Ishikawa (cell line): ENCODE results near the gene TEP1.

ENCODE experiments used
- CEBPB ChIP-seq: IDR thresholded peaks from 2 replicates; pipeline ENCODE4 v1.6.1; 2012
- CREB1 ChIP-seq: IDR thresholded peaks from 2 replicates; pipeline ENCODE4 v1.6.1; 2012; ENCODE audit warnings: low read depth
- EGR1 ChIP-seq: IDR thresholded peaks from 2 replicates; pipeline ENCODE4 v1.6.1; 2012
- EP300 ChIP-seq: IDR thresholded peaks from 2 replicates; pipeline ENCODE4 v1.6.1; 2012; ENCODE audit warnings: borderline replicate concordance
- FOXM1 ChIP-seq: IDR thresholded peaks from 2 replicates; pipeline ENCODE4 v1.6.1; 2012; ENCODE audit warnings: low read depth, borderline replicate concordance
- MAX ChIP-seq: IDR thresholded peaks from 2 replicates; pipeline ENCODE4 v1.6.1; 2012
- NFIC ChIP-seq: IDR thresholded peaks from 2 replicates; pipeline ENCODE4 v1.6.1; 2012
- RAD21 ChIP-seq: IDR thresholded peaks from 2 replicates; pipeline ENCODE4 v1.6.1; 2012; ENCODE audit warnings: low read depth
- REST ChIP-seq: IDR thresholded peaks from 2 replicates; pipeline ENCODE4 v1.6.1; 2012; ENCODE audit warnings: low read depth, mild to moderate bottlenecking
- TAF1 ChIP-seq: IDR thresholded peaks from 2 replicates; pipeline ENCODE4 v1.6.1; 2012; ENCODE audit warnings: low read depth, mild to moderate bottlenecking
- TCF12 ChIP-seq: IDR thresholded peaks from 2 replicates; pipeline ENCODE4 v1.6.1; 2012; ENCODE audit warnings: low read depth
- TEAD4 ChIP-seq: IDR thresholded peaks from 2 replicates; pipeline ENCODE4 v1.6.1; 2012
- USF1 ChIP-seq: IDR thresholded peaks from 2 replicates; pipeline ENCODE4 v1.6.1; 2012
- YY1 ChIP-seq: IDR thresholded peaks from 2 replicates; pipeline ENCODE4 v1.6.1; 2012; ENCODE audit warnings: low read depth
- ZBTB7A ChIP-seq: IDR thresholded peaks from 2 replicates; pipeline ENCODE4 v1.6.1; 2012; ENCODE audit warnings: low read depth

The TEP1 gene

GRCh38 chr14:20428010-20428365 lies 14.7 kb upstream of the TEP1 start:
- TF ChIP-seq EP300 (no peak), USF1 (no peak), ZBTB7A (no peak), CEBPB (no peak), MAX (no peak), TAF1 (no peak), REST (no peak), YY1 (no peak), CREB1 (no peak), TCF12 (no peak), RAD21 (no peak)

- TF ChIP-seq NFIC = no peak
- no peak for TF ChIP-seq USF1
- TF ChIP-seq MAX = no peak
- no peak for TF ChIP-seq CEBPB
- no peak for TF ChIP-seq RAD21
- no peak for TF ChIP-seq TCF12
- TF ChIP-seq EGR1 = no peak
- TF ChIP-seq EP300 = no peak
- TF ChIP-seq ZBTB7A = no peak
- TF ChIP-seq TAF1 = no peak
- TF ChIP-seq CREB1 = no peak
- no peak for TF ChIP-seq REST
- TF ChIP-seq TEAD4 = no peak
- TF ChIP-seq FOXM1 = no peak
- no peak for TF ChIP-seq YY1
These were observed 14.1 kb upstream of the TEP1 start for GRCh38 chr14:20427231-20428009.

GRCh38 chr14:20424851-20425250 lies 11.6 kb upstream of the TEP1 start:
- TF ChIP-seq EP300 (no peak), YY1 (no peak), CREB1 (no peak), CEBPB (no peak), NFIC (no peak), TAF1 (no peak), USF1 (no peak), TCF12 (no peak), ZBTB7A (no peak), REST (no peak), EGR1 (no peak), TEAD4 (no peak), FOXM1 (no peak), RAD21 (no peak)

- TF ChIP-seq ZBTB7A (no peak), EP300 (no peak), TEAD4 (no peak), MAX (no peak), TCF12 (no peak), FOXM1 (no peak), YY1 (no peak), USF1 (no peak), NFIC (no peak), CREB1 (no peak), REST (no peak), RAD21 (no peak), CEBPB (no peak), EGR1 (no peak), TAF1 (no peak)
These were observed 9.6 kb upstream of the TEP1 start for GRCh38 chr14:20422886-20423285.
